HCT116 (cell line): ENCODE data around the gene IL1RAP. TPM values are rescaled to one million over a fixed set of nuclear protein-coding genes. Genes with fewer than 3 reads are reported as not detected.

ENCODE experiments used
- CBX3 ChIP-seq: IDR thresholded peaks from 2 replicates; pipeline ENCODE4 v1.6.1; 2012; ENCODE audit warnings: low read depth
- CEBPB ChIP-seq: IDR thresholded peaks from 2 replicates; pipeline ENCODE4 v1.6.1; 2012; ENCODE audit warnings: low read depth
- POLR2A ChIP-seq: IDR thresholded peaks from 2 replicates; pipeline ENCODE4 v1.7.0; 2011; ENCODE audit warnings: borderline replicate concordance; ENCODE audit not compliant: insufficient read depth, insufficient read length; ENCODE audit errors: extremely low read depth
- SIN3A ChIP-seq: IDR thresholded peaks from 2 replicates; pipeline ENCODE4 v1.6.1; 2012; ENCODE audit warnings: low read depth
- SP1 ChIP-seq: IDR thresholded peaks from 2 replicates; pipeline ENCODE4 v1.6.1; 2012; ENCODE audit warnings: low read depth
- YY1 ChIP-seq: IDR thresholded peaks from 2 replicates; pipeline ENCODE4 v1.6.1; 2011; ENCODE audit warnings: low read length, low read depth, moderate library complexity, mild to moderate bottlenecking; ENCODE audit not compliant: insufficient replicate concordance; ENCODE audit errors: extremely low read depth
- total RNA-seq: library from RNA; stranded (reverse); gene quantifications from one replicate; pipeline ENCODE4 v1.2.1, GENCODE V29; 2021; ENCODE audit not compliant: unreplicated experiment
- TF ChIP-seq, protein P1 (sequence below): IDR thresholded peaks from 2 replicates; pipeline ENCODE4 v1.6.1; 2012; ENCODE audit warnings: low read depth
- TF ChIP-seq, protein P2 (sequence below), 3 experiments: fragments of 200-600 bp in 1 of 3; sonication (generic) in 1 of 3; IDR thresholded peaks in 2 of 3; conservative IDR thresholded peaks in 1 of 3; 2 replicates each; pipeline ENCODE4 v1.5.1; 2012 to 2017; ENCODE audit warnings: low read depth in 2 of 3, low read length in 2 of 3, antibody characterized with exemption in 1 of 3, borderline replicate concordance in 1 of 3, control low read depth in 1 of 3, mild to moderate bottlenecking in 1 of 3, mixed read lengths in 1 of 3, mixed run types in 1 of 3, moderate library complexity in 1 of 3; ENCODE audit not compliant: insufficient read depth in 1 of 3

The IL1RAP gene
- total RNA-seq, 1 experiment from 2014 or later = 5.8 TPM

DNA sequence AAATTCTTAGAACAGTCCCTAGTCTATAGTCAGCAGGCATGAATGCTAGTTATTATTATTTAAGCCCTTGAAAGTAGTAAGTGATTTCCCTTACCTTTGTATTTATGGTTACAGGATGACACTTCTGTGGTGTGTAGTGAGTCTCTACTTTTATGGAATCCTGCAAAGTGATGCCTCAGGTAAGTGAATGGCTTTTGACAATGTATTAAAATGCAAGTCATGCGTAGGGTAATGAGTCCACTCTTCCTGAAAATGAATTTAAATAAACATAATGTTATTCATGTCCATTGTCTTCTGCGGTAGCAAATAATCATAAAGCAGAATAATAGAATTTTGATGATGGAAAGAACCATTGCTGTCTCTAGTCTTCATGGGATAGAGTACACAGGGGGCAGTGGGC, 50.3 kb downstream of the IL1RAP start (continued):
- TF ChIP-seq, protein P1, sequence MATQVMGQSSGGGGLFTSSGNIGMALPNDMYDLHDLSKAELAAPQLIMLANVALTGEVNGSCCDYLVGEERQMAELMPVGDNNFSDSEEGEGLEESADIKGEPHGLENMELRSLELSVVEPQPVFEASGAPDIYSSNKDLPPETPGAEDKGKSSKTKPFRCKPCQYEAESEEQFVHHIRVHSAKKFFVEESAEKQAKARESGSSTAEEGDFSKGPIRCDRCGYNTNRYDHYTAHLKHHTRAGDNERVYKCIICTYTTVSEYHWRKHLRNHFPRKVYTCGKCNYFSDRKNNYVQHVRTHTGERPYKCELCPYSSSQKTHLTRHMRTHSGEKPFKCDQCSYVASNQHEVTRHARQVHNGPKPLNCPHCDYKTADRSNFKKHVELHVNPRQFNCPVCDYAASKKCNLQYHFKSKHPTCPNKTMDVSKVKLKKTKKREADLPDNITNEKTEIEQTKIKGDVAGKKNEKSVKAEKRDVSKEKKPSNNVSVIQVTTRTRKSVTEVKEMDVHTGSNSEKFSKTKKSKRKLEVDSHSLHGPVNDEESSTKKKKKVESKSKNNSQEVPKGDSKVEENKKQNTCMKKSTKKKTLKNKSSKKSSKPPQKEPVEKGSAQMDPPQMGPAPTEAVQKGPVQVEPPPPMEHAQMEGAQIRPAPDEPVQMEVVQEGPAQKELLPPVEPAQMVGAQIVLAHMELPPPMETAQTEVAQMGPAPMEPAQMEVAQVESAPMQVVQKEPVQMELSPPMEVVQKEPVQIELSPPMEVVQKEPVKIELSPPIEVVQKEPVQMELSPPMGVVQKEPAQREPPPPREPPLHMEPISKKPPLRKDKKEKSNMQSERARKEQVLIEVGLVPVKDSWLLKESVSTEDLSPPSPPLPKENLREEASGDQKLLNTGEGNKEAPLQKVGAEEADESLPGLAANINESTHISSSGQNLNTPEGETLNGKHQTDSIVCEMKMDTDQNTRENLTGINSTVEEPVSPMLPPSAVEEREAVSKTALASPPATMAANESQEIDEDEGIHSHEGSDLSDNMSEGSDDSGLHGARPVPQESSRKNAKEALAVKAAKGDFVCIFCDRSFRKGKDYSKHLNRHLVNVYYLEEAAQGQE = no peak
- no peak for TF ChIP-seq POLR2A
- TF ChIP-seq SIN3A = no peak
- TF ChIP-seq CEBPB = no peak
- TF ChIP-seq SP1 = no peak
- TF ChIP-seq, protein P2, sequence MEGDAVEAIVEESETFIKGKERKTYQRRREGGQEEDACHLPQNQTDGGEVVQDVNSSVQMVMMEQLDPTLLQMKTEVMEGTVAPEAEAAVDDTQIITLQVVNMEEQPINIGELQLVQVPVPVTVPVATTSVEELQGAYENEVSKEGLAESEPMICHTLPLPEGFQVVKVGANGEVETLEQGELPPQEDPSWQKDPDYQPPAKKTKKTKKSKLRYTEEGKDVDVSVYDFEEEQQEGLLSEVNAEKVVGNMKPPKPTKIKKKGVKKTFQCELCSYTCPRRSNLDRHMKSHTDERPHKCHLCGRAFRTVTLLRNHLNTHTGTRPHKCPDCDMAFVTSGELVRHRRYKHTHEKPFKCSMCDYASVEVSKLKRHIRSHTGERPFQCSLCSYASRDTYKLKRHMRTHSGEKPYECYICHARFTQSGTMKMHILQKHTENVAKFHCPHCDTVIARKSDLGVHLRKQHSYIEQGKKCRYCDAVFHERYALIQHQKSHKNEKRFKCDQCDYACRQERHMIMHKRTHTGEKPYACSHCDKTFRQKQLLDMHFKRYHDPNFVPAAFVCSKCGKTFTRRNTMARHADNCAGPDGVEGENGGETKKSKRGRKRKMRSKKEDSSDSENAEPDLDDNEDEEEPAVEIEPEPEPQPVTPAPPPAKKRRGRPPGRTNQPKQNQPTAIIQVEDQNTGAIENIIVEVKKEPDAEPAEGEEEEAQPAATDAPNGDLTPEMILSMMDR (IDR thresholded peaks at IDR 0.05 in 2 of 3, conservative IDR thresholded peaks at IDR 0.05 in 1 of 3; ENCODE audit: borderline replicate concordance in 1 of 3, insufficient read depth in 1 of 3, low read depth in 2 of 3, low read length in 2 of 3) = no peak
- TF ChIP-seq YY1 = no peak
- no peak for TF ChIP-seq CBX3
- TF ChIP-seq, all 23 proteins: peak for 0
